NCI-H526 (cell line): ENCODE measurements around the gene ASPG.

Experiments used
- DNase-seq, 2 experiments: peaks; one replicate each; lab custom pipeline; 2025; lab: John Stamatoyannopoulos, UW

Gene ASPG

GRCh38 chr14:104093366-104094055 lies 8.0 kb downstream of the ASPG start:
- no peak for DNase-seq

GRCh38 chr14:104094056-104094708 lies 8.7 kb downstream of the ASPG start:
- DNase-seq = no peak

- DNase-seq = peak in 1 of 2 experiments; percentile 70
These were observed 9.4 kb downstream of the ASPG start for GRCh38 chr14:104094709-104095425.

- DNase-seq = no peak
These were observed 10.2 kb downstream of the ASPG start for GRCh38 chr14:104095426-104096310.

GRCh38 chr14:104096318-104096717 lies 10.8 kb downstream of the ASPG start:
- no peak for DNase-seq

GRCh38 chr14:104096751-104097700 lies 11.5 kb downstream of the ASPG start:
- peak; percentile 25 to 76 for DNase-seq

- no peak for DNase-seq
These were observed 13.0 kb downstream of the ASPG start for GRCh38 chr14:104098272-104099095.

- DNase-seq = no peak
These were observed 13.9 kb downstream of the ASPG start for GRCh38 chr14:104099096-104100041.

GRCh38 chr14:104100171-104101085 lies 14.9 kb downstream of the ASPG start:
- DNase-seq = no peak

GRCh38 chr14:104101086-104101621 lies 15.7 kb downstream of the ASPG start:
- DNase-seq = no peak

GRCh38 chr14:104101651-104102281 lies 16.3 kb downstream of the ASPG start:
- no peak for DNase-seq

GRCh38 chr14:104102282-104102914 lies 16.9 kb downstream of the ASPG start:
- DNase-seq = no peak

- no peak for DNase-seq
These were observed 17.6 kb downstream of the ASPG start for GRCh38 chr14:104103061-104103445.

GRCh38 chr14:104103446-104104075 lies 18.1 kb downstream of the ASPG start:
- no peak for DNase-seq

GRCh38 chr14:104104076-104104901 lies 18.8 kb downstream of the ASPG start:
- DNase-seq = no peak
